HG03066 (cell line): ENCODE measurements around the gene CADM3.

Experiments
- ATAC-seq: cut with Tn5 transposase; IDR thresholded peaks from one replicate; pipeline ENCODE4 v1.9.1; 2021; ENCODE audit warnings: low read depth; ENCODE audit not compliant: unreplicated experiment

Gene CADM3

DNA sequence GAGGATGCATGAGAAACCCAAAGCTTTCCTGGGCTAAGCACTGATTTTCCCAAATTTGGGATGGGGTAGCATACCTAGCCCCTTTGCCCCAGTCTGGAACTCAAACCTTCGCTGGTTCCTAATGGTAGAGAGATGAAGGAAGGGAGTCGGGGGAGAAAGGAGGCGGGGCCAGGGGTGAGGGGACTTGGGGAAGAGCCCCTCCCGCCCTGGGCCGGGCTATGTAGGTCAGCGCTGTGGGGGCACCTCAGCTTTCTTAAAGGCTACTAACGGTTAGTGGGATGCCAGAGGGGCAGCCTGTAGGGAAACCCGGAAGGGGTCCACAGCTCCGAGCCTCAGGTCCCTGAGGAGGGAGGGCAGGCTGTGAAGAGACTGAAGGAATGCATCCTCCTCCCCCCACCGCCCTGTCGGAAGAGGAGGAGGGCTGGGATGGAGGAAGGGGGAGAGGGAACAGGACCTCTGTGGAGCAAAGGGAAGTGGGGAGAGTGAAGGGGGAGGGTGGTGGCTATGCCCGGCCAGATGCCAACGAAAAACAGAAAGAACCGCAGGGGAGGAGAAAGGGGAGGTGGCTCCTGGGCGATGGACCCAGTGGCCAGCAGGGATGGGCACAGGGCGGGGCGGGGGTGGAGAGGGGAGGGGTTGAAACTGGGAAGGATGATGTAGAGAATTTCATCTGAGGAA lies 1.3 kb downstream of the CADM3 start:
- no peak for ATAC-seq

DNA sequence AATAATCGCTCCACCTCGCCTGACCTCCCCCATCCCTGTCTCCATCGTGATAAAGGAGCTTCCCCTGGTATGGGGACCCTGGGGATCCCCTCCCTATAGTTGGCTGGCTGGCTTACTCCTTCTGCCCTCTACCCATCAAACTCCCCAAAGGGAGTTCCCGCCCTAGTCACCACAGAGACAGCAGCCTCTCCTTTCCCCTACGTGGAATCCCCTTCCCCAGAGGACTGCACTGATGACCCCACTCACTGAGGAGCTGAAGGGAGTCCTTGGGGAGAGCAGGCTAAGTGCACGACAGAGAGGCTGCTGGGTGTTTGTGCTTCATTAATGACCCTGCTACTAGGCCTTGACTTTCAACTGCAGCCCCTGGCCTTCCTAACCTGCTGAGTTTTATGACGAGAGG lies 1.9 kb downstream of the CADM3 start:
- ATAC-seq, result no peak

GRCh38 chr1:159175571-159175970 lies 4.2 kb downstream of the CADM3 start:
- no peak for ATAC-seq

DNA sequence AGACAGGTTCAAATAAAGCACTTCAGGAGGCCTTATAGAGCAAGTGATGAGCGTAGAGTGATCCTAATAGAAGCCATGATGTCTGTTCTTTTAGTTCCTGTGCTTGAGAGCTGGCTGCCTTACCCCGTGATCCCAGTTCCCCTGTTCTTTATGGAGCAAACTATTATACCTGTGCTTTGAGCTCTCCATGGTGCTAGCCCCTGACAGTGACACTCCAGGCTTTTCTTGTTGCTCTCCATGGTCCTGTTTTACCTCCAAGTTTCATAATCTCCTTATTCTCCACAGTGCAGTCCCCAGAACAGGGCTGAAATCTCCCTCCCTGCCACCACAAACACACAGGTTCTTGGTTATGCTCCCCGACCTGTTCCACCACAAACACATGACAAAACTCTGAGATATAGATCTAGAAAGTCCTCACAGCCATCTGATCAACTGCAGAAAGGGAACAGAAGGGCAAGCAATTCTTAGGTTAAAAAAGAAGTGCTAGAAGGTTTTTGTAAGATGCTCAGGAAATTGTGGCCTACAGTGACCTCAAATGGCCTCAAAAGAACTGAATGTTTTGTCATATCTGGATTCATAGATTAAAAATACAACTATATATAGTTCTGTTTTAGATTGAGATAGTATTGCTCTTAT lies 6.0 kb downstream of the CADM3 start:
- no peak for ATAC-seq

GRCh38 chr1:159179906-159180305 lies 8.5 kb downstream of the CADM3 start:
- no peak for ATAC-seq

DNA sequence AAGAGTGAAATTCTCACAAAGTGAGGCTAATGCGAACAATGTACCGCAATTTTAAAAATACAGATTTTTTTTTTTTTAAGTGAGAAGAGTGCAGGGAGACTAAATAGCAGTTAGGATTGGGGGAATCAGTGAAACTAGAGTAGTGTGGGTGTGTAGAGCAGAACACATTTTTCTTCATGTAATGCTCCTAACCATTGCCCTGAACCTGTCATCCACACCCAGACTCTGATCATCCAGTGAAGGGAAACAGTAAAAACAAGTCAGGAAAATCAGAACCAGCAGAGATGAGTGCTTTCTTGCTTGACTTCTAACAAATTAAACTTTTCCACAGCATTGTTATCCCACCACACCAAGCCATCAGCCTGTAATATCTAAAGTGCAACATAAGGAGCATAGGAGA lies 9.1 kb downstream of the CADM3 start:
- no peak for ATAC-seq

DNA sequence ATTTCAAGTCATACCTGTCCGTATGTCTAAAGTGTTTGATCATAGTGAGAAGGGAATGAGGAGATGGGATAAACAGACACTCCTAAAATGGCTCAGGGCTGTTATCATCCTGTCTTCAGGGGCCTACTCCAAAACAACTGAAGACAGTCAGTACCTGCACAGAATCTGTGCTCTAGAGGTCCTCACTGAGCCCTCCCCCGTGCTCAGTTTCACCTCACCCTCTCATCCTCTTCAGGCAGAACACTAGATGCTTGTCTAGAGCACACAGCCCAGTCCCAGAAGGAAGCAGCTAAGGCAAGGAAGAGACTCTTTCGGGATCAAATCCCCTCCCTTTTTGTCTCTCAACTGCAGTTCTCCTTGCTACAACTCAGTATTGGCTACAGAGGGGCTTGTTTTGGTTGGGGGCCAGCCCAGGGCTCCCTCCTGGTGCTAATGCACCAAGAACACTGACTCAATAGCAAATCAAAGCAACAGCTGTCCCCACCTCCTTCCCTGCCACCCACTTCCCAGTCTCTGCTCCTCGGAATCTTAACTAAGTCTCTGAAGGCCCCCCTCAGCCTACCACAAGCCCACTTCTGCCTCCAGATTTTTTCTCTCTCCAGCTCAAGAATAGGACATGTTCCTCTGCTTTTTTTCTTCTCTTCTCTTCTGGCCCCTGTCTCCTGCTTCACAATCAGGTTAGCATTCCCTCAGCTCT lies 10.1 kb downstream of the CADM3 start:
- ATAC-seq, result no peak

- no peak for ATAC-seq
Observed at GRCh38 chr1:159184201-159184600, 12.8 kb downstream of the CADM3 start.

DNA sequence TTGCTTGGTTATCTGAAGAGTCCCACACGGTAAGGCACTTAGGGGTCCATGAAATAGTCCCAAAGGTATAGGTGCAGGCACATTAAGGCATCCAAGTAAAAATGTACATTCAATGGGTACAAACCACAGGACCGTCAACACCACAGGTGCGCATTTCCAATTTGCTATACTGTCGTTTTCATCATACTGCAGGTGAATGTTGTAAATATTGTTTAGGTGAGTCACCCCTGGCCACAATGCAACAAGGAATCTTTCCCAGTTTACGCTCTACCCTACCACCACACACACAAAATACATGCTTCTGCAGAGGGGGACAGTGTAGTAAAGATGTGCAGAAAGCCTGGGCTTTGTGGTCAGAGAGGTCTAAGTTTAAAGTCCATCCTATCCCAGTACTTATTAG lies 13.7 kb downstream of the CADM3 start:
- ATAC-seq, result no peak

DNA sequence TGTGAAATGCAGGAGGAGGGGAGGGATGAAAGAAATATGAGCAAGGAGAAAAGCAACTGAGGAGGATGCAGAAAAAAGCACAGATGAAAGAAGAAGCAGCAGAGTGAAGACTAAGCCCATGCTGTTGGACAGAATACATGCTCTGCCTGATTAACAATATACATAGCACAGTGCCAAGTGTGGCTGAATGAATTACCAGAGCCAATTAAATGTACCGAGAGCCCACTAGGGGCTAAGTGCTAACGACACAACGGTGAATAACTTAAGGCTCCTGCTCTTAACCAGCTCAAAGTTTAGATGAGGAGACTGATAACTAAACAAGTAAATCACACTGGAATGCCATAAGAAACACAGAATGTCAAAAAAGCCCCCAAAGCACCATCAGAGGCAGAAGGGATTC lies 15.6 kb downstream of the CADM3 start:
- no peak for ATAC-seq

DNA sequence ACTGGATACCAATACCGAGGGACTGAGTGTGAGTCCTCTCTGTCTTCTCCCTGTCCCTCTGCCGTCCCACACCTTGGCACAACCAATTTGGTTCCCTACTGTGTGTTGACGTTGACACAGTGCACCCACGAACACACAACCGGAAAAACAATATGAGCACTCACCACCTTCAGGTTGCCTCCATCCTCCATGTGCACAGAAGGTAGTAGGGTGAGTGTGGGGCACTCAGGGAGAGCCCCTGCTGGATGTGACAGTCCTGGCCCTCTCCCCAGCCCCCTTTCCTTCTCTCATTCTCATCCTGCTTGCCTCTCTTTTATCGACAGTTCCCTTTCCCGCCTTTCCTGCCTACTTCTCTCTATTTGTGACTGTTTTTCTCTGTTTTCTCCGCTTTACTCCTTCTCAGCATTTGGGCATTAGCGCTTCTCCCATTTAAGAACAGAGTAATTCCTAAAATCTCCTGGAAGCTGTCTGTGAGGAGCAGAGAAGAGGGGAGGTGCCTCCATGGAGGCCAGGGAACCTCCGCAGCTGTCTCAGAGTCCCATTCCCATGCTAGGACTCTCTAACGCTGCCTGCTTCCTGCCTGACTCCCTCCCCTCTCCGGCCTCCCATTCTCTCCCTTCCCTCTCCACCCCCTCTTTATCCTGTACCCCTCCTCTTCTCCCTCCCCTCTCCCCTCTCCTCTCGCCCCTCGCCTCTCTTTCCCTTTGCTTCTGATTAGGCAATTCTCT lies 16.4 kb downstream of the CADM3 start:
- no peak for ATAC-seq

DNA sequence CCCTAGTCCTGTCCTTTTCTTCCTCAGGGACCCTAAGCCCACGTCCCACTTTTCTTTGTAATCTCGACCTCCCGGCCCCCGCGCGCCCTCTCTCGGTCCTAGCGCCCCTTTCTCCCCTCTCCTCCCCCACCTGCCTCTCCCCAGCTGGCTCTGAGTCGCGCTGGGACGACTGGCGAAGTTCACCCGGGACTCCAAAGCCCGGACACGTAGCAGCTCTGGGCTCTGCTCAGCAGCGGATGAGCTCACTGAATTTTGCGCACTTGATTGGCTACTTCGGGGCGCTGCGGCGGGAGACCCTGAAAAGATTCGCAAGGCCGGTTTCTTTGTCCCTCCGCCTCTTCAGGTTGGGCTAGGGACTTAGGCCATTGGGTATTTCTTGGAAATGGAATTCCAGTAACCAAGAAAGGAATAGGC lies 17.0 kb downstream of the CADM3 start:
- peak; percentile 95 for ATAC-seq

DNA sequence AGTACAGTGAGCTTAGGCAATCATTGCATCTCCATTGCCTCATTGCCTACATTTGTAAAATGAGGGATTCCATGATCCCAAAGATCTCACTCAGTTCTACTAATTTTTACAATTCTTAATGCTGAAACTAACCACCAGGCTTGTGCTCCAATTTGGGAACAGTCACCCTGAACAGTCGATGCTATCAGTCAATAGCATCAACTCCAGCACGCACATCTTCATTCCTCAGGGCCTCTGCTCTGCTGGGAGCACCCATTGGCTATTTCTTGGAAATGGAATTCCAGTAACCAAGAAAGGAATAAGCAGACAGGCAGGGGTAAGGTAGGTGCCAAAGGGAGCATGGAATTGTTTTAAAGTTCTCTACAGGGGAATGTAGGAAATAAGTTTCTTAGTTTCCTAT lies 19.0 kb downstream of the CADM3 start:
- ATAC-seq, result no peak

- no peak for ATAC-seq
Observed at GRCh38 chr1:159196543-159196942, 25.1 kb downstream of the CADM3 start.

DNA sequence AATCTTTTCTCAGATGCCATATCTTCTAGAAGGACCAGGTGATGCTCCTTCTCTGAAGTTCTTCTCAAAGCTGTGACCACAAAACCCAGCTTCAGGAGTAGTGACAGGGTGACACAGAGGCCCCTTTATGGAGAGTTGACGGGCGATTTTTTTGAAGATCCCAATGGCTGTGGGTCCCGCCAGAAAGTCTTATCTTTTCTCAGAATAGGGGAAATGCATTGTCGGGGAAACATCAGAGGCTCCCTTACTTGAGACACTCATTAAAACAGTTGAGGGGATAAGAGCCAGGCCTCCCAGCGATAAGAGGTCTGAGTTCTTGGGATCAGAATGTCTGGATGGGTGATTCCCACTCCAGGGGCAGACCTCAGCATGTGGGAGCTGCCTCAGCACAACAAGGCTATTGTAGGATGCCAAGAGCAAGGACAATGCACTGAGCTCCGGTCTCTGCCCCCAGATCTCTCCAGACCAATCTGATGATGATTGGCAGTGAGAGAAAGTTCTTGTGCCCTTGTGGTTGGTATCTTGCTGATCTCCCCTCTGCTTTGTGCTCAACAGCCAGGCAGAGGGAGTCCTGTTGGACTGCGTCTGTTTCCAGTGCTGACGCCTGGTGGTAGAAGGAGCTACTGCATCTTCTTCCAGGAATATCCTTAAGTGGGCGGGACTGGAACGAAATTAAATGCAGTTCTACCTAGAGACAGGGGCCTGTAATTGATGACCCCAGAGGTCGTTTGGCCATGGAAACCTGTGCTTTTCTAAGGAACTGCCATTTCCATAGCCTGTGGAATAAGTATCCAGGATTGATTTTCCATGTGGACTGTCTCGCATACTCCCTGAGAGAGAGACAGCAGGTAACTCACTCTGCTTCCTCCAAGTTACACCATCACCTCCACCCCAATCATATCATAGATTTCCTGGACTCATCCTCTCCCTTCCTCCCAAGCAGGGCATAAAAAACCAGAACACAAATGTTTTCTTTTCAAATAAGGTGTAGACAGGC lies 26.4 kb downstream of the CADM3 start:
- peak; percentile 80 for ATAC-seq

- no peak for ATAC-seq
Observed at GRCh38 chr1:159199901-159200300, 28.5 kb downstream of the CADM3 start.

GRCh38 chr1:159200769-159201168 lies 29.4 kb downstream of the CADM3 start:
- no peak for ATAC-seq

DNA sequence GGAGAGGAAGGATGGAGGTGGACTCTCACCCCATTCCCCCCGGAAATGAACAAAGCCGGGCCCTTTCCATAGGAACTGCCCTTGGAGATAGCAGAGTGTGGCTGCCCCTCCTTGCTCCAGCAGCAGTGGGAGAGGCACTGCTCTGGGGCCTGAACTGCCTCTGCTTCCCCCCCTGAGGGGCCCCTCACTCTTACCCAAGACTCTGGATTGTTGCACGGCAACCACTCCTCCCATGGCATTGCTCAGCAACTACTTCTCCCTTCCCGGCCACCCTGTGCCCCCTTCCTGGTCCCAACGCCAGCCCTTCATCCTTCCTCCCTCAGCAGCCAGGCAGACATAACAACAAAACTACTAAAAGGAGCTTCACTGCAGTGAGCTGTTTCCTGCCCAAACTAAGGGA lies 30.2 kb downstream of the CADM3 start:
- no peak for ATAC-seq

- no peak for ATAC-seq
Observed at GRCh38 chr1:159203610-159204009, 32.2 kb downstream of the CADM3 start.
